HepG2 (cell line): ENCODE data around the gene GCHFR.

Experiments
- CTCF ChIP-seq: sonication (generic); formaldehyde crosslinking; IDR thresholded peaks from 2 replicates; pipeline ENCODE4 v1.5.0; 2020; ENCODE audit warnings: mild to moderate bottlenecking, missing genetic modification reagents, moderate library complexity
- HDAC2 ChIP-seq: sonication (generic); formaldehyde crosslinking; IDR thresholded peaks from 2 replicates; pipeline ENCODE4 v1.4.0; 2020; ENCODE audit warnings: missing genetic modification reagents
- HNRNPL ChIP-seq: fragments of 200-400 bp; formaldehyde crosslinking; IDR thresholded peaks from 2 replicates; pipeline ENCODE4 v1.6.1; 2017; ENCODE audit warnings: mild to moderate bottlenecking, low read depth, low read length
- KAT7 ChIP-seq: IDR thresholded peaks from 2 replicates; pipeline ENCODE4 v1.6.1; 2018; ENCODE audit warnings: borderline replicate concordance, missing compliant biosample characterization
- LCORL ChIP-seq, 2 experiments: fragments of 450-650 bp in 1 of 2; sonication (generic) in 1 of 2; formaldehyde crosslinking in 1 of 2; IDR thresholded peaks; 2 replicates each; pipeline versions ENCODE4 v1.5.0 to v1.6.1; 2017 to 2020; ENCODE audit warnings: antibody characterized with exemption in 1 of 2, missing genetic modification reagents in 1 of 2
- RARA ChIP-seq: IDR thresholded peaks from 2 replicates; pipeline ENCODE4 v1.6.1; 2016; ENCODE audit warnings: missing genetic modification reagents, missing compliant biosample characterization
- REST ChIP-seq, 2 experiments: IDR thresholded peaks; 2 replicates each; pipeline ENCODE4 v1.6.1; 2011 to 2012; ENCODE audit warnings: low read length in 2 of 2, borderline replicate concordance in 1 of 2, low read depth in 1 of 2, mild to moderate bottlenecking in 1 of 2, moderate library complexity in 1 of 2
- TARDBP ChIP-seq: sonication (generic); formaldehyde crosslinking; IDR thresholded peaks from 2 replicates; pipeline ENCODE4 v1.8.0; 2022; ENCODE audit warnings: mild to moderate bottlenecking, missing genetic modification reagents

- no peak for TF ChIP-seq CTCF (CRISPR knock-in tag)
- TF ChIP-seq TARDBP (CRISPR knock-in tag) = no peak
- TF ChIP-seq KAT7 (CRISPR knock-in tag) = no peak
- TF ChIP-seq REST (IDR thresholded peaks at IDR 0.05; ENCODE audit: borderline replicate concordance in 1 of 2, low read depth in 1 of 2, low read length in 2 of 2) = no peak
- no peak for TF ChIP-seq HDAC2 (CRISPR knock-in tag)
- no peak for TF ChIP-seq LCORL (IDR thresholded peaks at IDR 0.05)
- no peak for TF ChIP-seq LCORL (CRISPR knock-in tag; IDR thresholded peaks at IDR 0.05)
- no peak for TF ChIP-seq RARA (CRISPR knock-in tag)
- TF ChIP-seq HNRNPL = no peak
Observed at GRCh38 chr15:40790718-40791117, 26.9 kb downstream of the GCHFR start.
